BLaER1 treated with 17β-estradiol and CSF1 and Interleukin-3, amounts not matched to agents 10 nM and 100 nM (cell line): ENCODE measurements around the gene GK.

ENCODE experiments used
- H3K27ac ChIP-seq, 11 experiments: shearing (Covaris generic); formaldehyde crosslinking; 2 replicates each; pipeline ENCODE4 v1.8.1; 2022
- H3K27me3 ChIP-seq, 11 experiments: shearing (Covaris generic); formaldehyde crosslinking; 2 replicates each; pipeline ENCODE4 v1.8.1; 2022
- H3K36me3 ChIP-seq, 11 experiments: shearing (Covaris generic); formaldehyde crosslinking; 2 replicates each; pipeline ENCODE4 v1.8.1; 2022
- H3K4me1 ChIP-seq, 10 experiments: shearing (Covaris generic); formaldehyde crosslinking; 2 replicates each; pipeline ENCODE4 v1.8.1; 2022
- H3K4me2 ChIP-seq, 11 experiments: shearing (Covaris generic); formaldehyde crosslinking; 2 replicates each; pipeline ENCODE4 v1.8.1; 2022
- H3K4me3 ChIP-seq, 10 experiments: shearing (Covaris generic); formaldehyde crosslinking; 2 replicates each; pipeline ENCODE4 v1.8.1; 2022
- H3K9ac ChIP-seq, 11 experiments: shearing (Covaris generic); formaldehyde crosslinking; 2 replicates each; pipeline ENCODE4 v1.8.1; 2022
- H3K9me3 ChIP-seq, 11 experiments: shearing (Covaris generic); formaldehyde crosslinking; replicated peaks in 1 of 11; 2 replicates each; pipeline ENCODE4 v1.8.1; 2022
- H4K20me1 ChIP-seq, 11 experiments: shearing (Covaris generic); formaldehyde crosslinking; 2 replicates each; pipeline ENCODE4 v1.8.1; 2022
- Cebpa-rat ChIP-seq, 11 experiments: shearing (Covaris generic); IDR thresholded peaks; 2 replicates each; pipeline ENCODE4 v1.8.1; 2022

GK gene

DNA sequence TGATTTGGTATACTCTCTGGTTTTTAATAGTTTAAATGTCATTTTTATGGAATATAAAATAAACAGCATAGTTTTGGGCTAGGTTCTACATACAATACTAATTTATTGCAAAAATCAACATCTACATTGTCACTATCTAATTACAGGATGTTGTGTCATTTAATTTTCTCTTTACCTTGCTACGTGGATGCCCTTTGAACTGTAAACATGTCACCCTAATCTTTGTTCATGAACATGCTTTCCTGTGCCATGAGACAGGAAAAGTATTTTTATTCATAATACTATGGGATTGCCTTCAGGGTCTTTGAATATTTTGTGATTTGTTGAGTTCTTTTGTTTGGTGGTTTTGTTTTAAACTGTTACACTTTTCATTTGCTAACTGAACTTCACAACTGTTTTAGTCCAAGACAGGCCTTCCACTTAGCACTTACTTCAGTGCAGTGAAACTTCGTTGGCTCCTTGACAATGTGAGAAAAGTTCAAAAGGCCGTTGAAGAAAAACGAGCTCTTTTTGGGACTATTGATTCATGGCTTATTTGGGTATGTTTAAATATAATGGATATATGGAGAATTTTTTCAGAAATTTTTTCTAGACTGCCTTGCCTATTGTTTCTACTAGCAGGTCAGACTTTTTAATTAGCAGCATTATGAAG is 40.9 kb downstream of the GK start:
- peaks cover 0 to 99% (median 0%) of the 10 kb centered on the region in 11 experiments; a peak in 6 of 22 replicates for H4K20me1 ChIP-seq
- no peak overlapping the region for H3K4me3 ChIP-seq
- no peaks in the 10 kb centered on the region for H3K9me3 ChIP-seq
- H3K4me1 ChIP-seq = no peaks in the 10 kb centered on the region; a peak in 1 of 20 replicates
- no peaks in the 10 kb centered on the region for H3K27me3 ChIP-seq
- no peak overlapping the region for H3K27ac ChIP-seq
- TF ChIP-seq Cebpa-rat (IDR thresholded peaks at IDR 0.05) = no peak
- no peak overlapping the region; a peak in 1 of 22 replicates for H3K9ac ChIP-seq
- H3K36me3 ChIP-seq = peaks cover 4 to 95% (median 47%) of the 10 kb centered on the region in 11 experiments; a peak in 16 of 22 replicates
- H3K4me2 ChIP-seq = no peak overlapping the region

DNA sequence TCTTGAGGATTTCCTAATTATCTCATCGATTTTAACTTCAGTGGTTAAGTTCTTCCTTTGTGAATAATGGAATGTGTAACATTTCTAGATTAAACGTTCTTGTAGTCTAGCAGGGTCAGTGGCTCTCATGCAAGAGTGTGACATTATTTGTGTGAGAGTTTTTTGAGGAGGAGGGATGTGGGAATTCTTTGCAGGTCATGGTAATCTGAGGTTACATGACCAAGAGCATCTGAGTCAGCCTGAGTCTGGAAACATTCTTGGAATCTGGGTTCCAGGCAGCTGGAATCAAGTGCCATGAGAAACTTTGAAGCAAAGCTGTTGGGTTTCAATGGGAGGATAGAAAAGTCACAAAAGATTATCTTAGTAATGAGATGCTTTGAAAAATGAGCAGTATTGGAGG is 49.5 kb downstream of the GK start:
- no peak overlapping the region for H3K4me2 ChIP-seq
- TF ChIP-seq Cebpa-rat (IDR thresholded peaks at IDR 0.05) = no peak

DNA sequence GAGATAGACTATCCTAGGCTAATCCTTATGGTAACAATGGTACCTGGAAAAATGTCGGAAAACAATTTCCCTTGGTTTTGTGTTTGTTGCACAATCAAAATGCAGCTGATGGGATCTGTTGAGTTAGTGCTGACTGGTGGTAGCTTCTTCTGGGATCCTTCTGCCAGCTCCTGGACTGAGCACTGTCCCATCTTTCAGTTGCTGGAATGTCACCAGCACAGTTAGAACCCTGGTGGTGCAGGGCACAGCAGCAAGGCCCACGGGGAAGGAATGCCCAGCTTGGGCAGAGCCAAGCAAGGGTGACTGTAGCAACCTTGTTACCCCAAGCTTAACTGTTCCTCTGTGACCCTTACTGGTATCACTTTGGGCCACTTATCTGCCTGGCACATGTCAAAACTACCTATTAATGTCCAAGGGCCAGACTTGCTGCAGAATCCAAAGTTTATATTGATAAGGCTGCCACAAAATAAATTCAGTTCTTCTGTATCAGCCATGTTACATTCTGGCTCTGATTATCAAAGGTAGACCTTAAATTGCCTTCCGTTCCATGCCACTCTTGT is 53.1 kb downstream of the GK start:
- peaks cover 0 to 97% (median 27%) of the 10 kb centered on the region in 11 experiments; a peak in 18 of 22 replicates for H3K36me3 ChIP-seq
- no peak overlapping the region for H3K4me3 ChIP-seq
- no peaks in the 10 kb centered on the region for H3K27me3 ChIP-seq
- H3K27ac ChIP-seq = no peak overlapping the region
- 0 out of 22 replicates have a peak, but pooled peaks of 1 of the 11 experiments have one; percentile 27 for TF ChIP-seq Cebpa-rat (IDR thresholded peaks at IDR 0.05)
- no peaks in the 10 kb centered on the region for H3K9me3 ChIP-seq
- H3K9ac ChIP-seq = no peak overlapping the region
- peaks cover 0 to 100% (median 0%) of the 10 kb centered on the region in 11 experiments; a peak in 5 of 22 replicates for H4K20me1 ChIP-seq
- H3K4me2 ChIP-seq = no peak overlapping the region
- H3K4me1 ChIP-seq = peaks cover 0 to 5% (median 0%) of the 10 kb centered on the region in 10 experiments; a peak in 5 of 20 replicates

More for the DNA sequence above, 49.5 kb downstream of the GK start:
- peaks cover 0 to 95% (median 14%) of the 10 kb centered on the region in 11 experiments; a peak in 15 of 22 replicates for H3K36me3 ChIP-seq
- H3K4me3 ChIP-seq = no peak overlapping the region
- H3K9ac ChIP-seq = no peak overlapping the region
- no peak overlapping the region for H3K27ac ChIP-seq
- no peaks in the 10 kb centered on the region for H3K9me3 ChIP-seq
- no peaks in the 10 kb centered on the region for H3K27me3 ChIP-seq
- H4K20me1 ChIP-seq = peaks cover 0 to 99% (median 0%) of the 10 kb centered on the region in 11 experiments; a peak in 5 of 22 replicates
- no peaks in the 10 kb centered on the region; a peak in 1 of 20 replicates for H3K4me1 ChIP-seq

DNA sequence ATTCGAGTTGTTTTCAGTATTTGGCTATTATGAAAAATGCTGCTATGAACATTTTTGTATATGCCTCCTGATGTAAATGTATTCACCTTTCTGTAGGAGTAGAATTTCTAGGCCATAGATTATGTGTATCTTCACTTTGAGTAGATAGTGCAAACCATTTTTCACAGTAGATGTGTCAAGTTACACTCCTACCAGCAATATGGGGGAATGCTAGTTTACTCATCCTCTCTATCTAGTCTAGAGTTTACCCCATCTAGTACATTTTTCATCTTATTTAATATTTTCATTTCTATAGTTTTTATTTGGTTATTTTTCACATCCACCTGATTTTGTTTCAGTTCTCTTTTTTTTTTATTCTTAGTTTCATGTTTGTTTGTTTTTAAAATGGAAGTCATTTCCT is 59.0 kb downstream of the GK start:
- Histone ChIP-seq H4K20me1 (peaks cover 0 to 100% (median 0%) of the 10 kb centered on the region in 11 experiments; a peak in 5 of 22 replicates), H3K36me3 (peaks cover 0 to 97% (median 26%) of the 10 kb centered on the region in 11 experiments; a peak in 18 of 22 replicates), H3K9me3 (no peaks in the 10 kb centered on the region), H3K9ac (no peak overlapping the region), H3K27me3 (no peaks in the 10 kb centered on the region), H3K4me3 (no peak overlapping the region), H3K4me2 (peak overlapping the region in 2 of 11 experiments; percentile 13 to 36; a peak in 3 of 22 replicates), H3K4me1 (peaks cover 6 to 35% (median 22%) of the 10 kb centered on the region in 10 experiments; a peak in 16 of 20 replicates), H3K27ac (no peak overlapping the region)
- no peak for TF ChIP-seq Cebpa-rat (IDR thresholded peaks at IDR 0.05)

DNA sequence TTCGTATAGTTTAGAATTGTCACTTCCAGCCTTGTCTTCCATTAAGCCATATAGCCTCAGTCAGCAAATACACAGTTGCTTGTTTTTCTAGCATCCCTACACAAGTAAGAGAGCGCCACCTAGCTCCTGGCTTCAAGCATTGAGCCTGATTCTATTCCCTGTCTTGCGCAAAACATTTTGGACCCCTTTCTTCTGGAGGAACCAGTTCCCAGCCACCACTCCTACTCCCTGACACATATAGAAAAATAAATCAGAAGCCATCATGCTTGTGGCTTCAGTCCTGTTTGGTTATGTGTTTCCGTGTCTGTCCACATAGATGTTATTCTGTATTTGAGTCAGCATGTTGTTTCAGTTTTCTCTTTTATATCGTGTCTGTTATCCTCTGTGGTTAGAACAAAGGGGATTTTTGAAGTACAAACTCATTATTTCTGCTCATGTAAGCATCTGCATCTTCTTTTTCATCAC is 59.9 kb downstream of the GK start:
- Histone ChIP-seq H3K4me3 (no peak overlapping the region), H3K27me3 (no peaks in the 10 kb centered on the region), H3K4me2 (peak overlapping the region; percentile 4 to 58 (median 17); a peak in 15 of 22 replicates), H3K4me1 (peaks cover 6 to 35% (median 22%) of the 10 kb centered on the region in 10 experiments; a peak in 16 of 20 replicates), H3K9me3 (no peaks in the 10 kb centered on the region), H3K27ac (peak overlapping the region in 6 of 11 experiments; percentile 11 to 44 (median 28); a peak in 6 of 22 replicates), H3K9ac (peak overlapping the region in 2 of 11 experiments; percentile 2 to 40; a peak in 2 of 22 replicates), H4K20me1 (peaks cover 0 to 100% (median 0%) of the 10 kb centered on the region in 11 experiments; a peak in 5 of 22 replicates), H3K36me3 (peaks cover 0 to 100% (median 28%) of the 10 kb centered on the region in 11 experiments; a peak in 18 of 22 replicates)
- TF ChIP-seq Cebpa-rat (IDR thresholded peaks at IDR 0.05) = peak in 2 of 11 experiments; percentile 26 to 34; a peak in 2 of 22 replicates

DNA sequence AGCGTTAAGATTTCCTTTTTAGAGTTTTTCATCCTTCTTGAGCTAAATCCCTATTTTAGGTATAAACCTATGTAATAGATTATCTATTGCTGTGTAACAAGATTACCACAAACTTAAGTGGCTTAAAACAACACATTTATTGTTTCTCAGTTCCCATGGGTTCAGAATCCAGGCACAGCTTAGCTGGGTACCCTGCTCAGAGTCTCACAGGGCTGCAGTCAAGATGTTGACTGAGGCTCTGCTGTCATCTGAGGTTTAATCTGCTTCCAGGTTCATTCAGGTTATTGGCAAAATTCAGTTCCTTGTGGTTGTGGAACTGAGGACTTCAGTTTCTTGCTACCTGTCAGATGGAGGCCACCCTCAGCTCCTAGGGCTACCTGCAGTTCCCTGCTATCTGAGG is 60.9 kb downstream of the GK start:
- TF ChIP-seq Cebpa-rat (IDR thresholded peaks at IDR 0.05) = no peak
- peak overlapping the region in 1 of 11 experiments; percentile 17; a peak in 2 of 22 replicates for H3K4me2 ChIP-seq
- H3K4me1 ChIP-seq = peaks cover 6 to 35% (median 22%) of the 10 kb centered on the region in 10 experiments; a peak in 16 of 20 replicates

DNA sequence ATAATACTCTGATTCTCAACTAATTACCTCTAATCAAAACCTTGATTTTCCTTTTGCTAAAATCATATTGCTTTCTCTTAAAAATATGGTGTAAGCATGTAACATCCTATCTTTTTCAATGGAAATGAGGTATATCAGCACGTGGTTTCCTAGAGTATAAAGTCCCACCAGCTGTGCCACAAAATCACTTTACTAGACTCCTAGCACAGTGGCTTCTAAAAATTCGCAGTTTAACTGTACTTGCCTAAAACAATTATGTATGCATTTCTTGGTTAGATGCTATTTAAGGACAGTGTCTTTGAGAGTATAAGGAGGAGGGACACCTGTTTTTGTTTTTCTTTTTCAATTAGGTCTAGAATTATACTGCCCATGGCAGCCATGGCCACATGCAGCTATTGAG is 62.8 kb downstream of the GK start:
- 0 out of 22 replicates have a peak overlapping the region, but pooled peaks of 1 of the 11 experiments have one; percentile 5 for H3K9ac ChIP-seq
- no peak overlapping the region for H3K4me2 ChIP-seq
- no peak for TF ChIP-seq Cebpa-rat (IDR thresholded peaks at IDR 0.05)
- H4K20me1 ChIP-seq = peaks cover 0 to 100% (median 0%) of the 10 kb centered on the region in 11 experiments; a peak in 5 of 22 replicates
- no peak overlapping the region for H3K27ac ChIP-seq
- peaks cover 5 to 100% (median 28%) of the 10 kb centered on the region in 11 experiments; a peak in 17 of 22 replicates for H3K36me3 ChIP-seq
- no peaks in the 10 kb centered on the region for H3K9me3 ChIP-seq
- H3K27me3 ChIP-seq = no peaks in the 10 kb centered on the region
- H3K4me3 ChIP-seq = no peak overlapping the region
- H3K4me1 ChIP-seq = peaks cover 6 to 33% (median 22%) of the 10 kb centered on the region in 10 experiments; a peak in 16 of 20 replicates

More for the DNA sequence above, 60.9 kb downstream of the GK start:
- Histone ChIP-seq H3K4me3 (no peak overlapping the region), H3K9me3 (no peaks in the 10 kb centered on the region), H4K20me1 (peaks cover 0 to 100% (median 0%) of the 10 kb centered on the region in 11 experiments; a peak in 5 of 22 replicates), H3K36me3 (peaks cover 0 to 100% (median 26%) of the 10 kb centered on the region in 11 experiments; a peak in 18 of 22 replicates), H3K27me3 (no peaks in the 10 kb centered on the region), H3K27ac (no peak overlapping the region; a peak in 1 of 22 replicates), H3K9ac (no peak overlapping the region)

DNA sequence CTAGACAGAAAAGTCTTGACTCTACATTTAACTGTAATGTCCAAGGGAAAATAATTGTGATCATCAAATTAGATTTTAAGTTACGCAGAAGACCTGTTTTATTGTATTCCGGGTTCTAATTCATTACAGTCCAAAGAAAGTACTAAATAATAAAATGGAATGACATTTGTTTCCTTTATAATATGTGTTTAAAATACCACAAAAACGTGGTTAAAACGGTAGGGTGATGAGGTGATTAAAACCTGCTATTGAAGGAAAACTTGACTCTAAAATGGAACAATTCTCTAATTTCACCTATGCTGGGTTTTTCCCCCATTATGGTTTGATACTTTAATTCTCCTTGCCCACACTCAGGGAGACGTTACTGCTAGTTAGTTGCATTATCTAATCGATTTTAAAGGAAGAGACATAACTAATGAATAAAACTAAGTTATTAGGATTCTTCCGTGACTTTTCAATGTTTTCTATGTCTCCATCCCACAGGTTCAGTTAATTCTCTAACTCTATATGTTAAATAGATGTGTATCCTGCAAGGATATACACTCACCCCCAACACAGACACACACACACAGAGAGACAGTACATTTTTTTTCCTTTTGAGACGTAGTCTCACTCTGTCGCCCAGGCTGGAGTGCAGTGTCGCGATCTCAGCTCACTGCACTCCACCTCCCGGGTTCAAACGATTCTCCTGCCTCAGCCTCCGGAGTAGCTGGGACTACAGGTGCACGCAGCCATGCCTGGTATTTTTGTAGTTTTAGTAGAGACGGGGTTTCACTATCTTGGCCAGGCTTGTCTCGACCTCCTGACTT is 80.8 kb downstream of the GK start:
- Histone ChIP-seq H3K4me2 (no peak overlapping the region), H3K36me3 (peaks cover 0 to 10% (median 0%) of the 10 kb centered on the region in 11 experiments; a peak in 7 of 22 replicates), H4K20me1 (peaks cover 0 to 49% (median 0%) of the 10 kb centered on the region in 11 experiments; a peak in 3 of 22 replicates), H3K4me1 (no peaks in the 10 kb centered on the region), H3K27me3 (no peaks in the 10 kb centered on the region), H3K27ac (no peak overlapping the region), H3K9ac (no peak overlapping the region), H3K4me3 (no peak overlapping the region), H3K9me3 (no peaks in the 10 kb centered on the region)
- no peak for TF ChIP-seq Cebpa-rat (IDR thresholded peaks at IDR 0.05)
